Gastroesophageal sphincter (tissue), 3 donors: ENCODE data around the gene PDSS1.
"Not testable (repeated sequence)": the region's sequence is repeated elsewhere in the genome, so short reads cannot be mapped to it uniquely, and the experiment has no call there.

Experiments
- POLR2AphosphoS5 ChIP-seq: sonication (generic); formaldehyde crosslinking; IDR thresholded peaks from one replicate; pipeline ENCODE4 v1.6.1; 2017; ENCODE audit warnings: antibody characterized with exemption
- TF ChIP-seq, protein P1 (sequence below), 4 experiments: fragments of 200-600 bp in 2 of 4; fragments of 450-650 bp in 2 of 4; sonication (generic) in 1 of 4; IDR thresholded peaks; one replicate each; pipeline ENCODE4 v1.5.1; 2017 to 2019; ENCODE audit warnings: antibody characterized with exemption in 4 of 4, mild to moderate bottlenecking in 2 of 4, moderate library complexity in 2 of 4

- TF ChIP-seq, protein P1, sequence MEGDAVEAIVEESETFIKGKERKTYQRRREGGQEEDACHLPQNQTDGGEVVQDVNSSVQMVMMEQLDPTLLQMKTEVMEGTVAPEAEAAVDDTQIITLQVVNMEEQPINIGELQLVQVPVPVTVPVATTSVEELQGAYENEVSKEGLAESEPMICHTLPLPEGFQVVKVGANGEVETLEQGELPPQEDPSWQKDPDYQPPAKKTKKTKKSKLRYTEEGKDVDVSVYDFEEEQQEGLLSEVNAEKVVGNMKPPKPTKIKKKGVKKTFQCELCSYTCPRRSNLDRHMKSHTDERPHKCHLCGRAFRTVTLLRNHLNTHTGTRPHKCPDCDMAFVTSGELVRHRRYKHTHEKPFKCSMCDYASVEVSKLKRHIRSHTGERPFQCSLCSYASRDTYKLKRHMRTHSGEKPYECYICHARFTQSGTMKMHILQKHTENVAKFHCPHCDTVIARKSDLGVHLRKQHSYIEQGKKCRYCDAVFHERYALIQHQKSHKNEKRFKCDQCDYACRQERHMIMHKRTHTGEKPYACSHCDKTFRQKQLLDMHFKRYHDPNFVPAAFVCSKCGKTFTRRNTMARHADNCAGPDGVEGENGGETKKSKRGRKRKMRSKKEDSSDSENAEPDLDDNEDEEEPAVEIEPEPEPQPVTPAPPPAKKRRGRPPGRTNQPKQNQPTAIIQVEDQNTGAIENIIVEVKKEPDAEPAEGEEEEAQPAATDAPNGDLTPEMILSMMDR (IDR thresholded peaks at IDR 0.05) = not testable (repeated sequence)
- TF ChIP-seq POLR2AphosphoS5 = not testable (repeated sequence)
Measured at GRCh38 chr10:26648245-26648636, 49.3 kb upstream of the PDSS1 start.
